ENCODE measurements around the gene FHOD1.

FHOD1 gene

DNA sequence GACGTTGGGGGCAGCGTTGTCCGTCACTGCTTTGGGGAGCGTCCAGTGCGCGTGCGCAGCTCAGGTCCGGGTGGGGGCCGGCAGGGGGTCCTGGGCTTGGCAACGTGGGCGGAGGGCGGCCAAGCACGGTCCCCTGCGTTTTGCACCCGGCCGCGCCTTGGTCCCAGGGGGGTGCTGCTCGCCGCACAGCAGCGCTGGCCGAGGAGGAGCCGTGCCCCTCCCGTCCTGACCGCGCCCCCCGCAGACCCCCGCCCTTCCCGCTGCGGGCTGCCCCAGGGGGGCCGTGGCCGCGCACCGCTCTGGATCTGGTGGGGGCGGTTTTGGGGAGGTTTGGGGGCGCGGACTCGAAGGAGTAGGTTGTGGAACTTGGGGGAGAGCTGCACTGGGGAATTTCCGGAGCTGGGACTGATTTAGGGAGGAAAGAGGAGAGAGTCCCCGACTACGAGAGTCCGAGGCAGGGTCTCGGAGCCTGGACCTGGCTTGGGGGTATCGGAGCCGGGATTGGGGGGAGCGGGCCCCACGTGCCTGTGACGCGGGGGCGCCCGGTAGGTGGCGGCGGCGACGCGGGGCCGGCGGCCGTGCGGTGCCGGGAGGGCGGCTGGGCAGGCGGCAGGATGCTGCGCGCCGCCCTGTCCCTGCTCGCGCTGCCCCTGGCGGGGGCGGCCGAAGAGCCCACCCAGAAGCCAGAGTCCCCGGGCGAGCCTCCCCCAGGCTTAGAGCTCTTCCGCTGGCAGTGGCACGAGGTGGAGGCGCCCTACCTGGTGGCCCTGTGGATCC, 1.3 kb upstream of the FHOD1 start, which contains the start of gene SLC9A5:
Gene SLC9A5, plus strand, starts transcription at position 579 of the 777 bp plus-strand sequence. Its CDS starts 36 bp downstream, at position 615.
- DNase-seq: no peak

DNA sequence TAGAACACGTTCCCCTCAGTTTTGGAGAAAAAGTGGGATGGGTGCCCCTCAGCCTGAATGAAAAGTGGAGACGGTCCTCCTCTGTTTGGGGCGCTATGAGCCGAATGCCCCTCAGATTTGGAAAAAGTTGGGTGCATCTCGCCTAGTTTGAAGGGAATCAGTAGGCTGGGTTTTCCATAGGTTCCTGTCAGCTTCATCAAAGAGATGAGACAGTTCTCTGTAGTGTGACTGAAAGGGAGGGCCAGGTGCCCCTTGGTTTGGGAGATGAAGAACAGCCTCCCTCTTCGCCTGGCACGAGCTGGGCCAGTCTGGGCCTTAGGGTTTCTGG, 756 bp upstream of the FHOD1 start:
- no peak for DNase-seq

- no peak for DNase-seq
Measured at GRCh38 chr16:67246756-67247191, 507 bp downstream of the FHOD1 start.

GRCh38 chr16:67246081-67246755, 1.1 kb downstream of the FHOD1 start:
- peak; percentile 34 for DNase-seq

DNA sequence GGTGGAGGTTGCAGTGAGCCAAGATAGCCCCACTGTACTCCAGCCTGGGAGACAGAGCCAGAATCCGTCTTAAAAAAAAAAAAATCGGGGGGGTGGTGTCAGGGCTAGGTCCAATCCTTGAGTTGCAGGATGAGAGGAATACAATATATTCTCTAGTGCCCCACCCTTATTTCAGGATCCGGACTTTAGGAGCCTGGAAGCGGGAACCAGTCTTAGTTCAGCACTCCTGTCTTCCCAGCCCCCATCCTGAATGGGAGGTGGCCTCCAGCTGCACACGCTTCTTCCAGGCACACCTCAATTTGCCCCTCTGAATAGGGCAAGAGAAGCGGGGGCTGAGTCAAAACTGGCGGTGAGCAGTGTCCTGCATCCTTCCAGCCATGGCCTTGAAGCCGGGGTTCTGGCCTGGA, 1.6 kb downstream of the FHOD1 start:
- DNase-seq: no peak

- DNase-seq: no peak
Measured at GRCh38 chr16:67245186-67245585, 2.1 kb downstream of the FHOD1 start.

GRCh38 chr16:67244387-67245185, 2.7 kb downstream of the FHOD1 start:
- peak; percentile 65 for DNase-seq

DNA sequence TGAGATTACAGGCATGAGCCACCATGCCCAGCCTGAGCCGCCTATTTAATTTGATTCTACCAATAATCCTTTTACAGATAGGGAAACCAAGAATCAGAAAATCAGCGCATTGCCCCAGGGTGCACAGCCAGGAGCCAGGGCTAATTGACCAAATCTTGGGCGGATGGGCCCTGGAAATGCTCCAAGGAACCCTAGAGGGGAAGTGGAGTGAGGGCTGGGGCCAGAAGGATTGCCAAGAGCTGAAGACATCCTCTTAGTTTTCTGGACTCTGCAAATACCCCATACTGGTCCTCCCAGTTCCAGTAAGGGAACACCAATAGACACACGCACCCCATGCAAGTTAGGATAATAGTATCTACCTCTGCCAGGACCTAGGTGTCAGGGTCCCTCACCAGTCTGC, 3.8 kb downstream of the FHOD1 start:
- no peak for DNase-seq

DNA sequence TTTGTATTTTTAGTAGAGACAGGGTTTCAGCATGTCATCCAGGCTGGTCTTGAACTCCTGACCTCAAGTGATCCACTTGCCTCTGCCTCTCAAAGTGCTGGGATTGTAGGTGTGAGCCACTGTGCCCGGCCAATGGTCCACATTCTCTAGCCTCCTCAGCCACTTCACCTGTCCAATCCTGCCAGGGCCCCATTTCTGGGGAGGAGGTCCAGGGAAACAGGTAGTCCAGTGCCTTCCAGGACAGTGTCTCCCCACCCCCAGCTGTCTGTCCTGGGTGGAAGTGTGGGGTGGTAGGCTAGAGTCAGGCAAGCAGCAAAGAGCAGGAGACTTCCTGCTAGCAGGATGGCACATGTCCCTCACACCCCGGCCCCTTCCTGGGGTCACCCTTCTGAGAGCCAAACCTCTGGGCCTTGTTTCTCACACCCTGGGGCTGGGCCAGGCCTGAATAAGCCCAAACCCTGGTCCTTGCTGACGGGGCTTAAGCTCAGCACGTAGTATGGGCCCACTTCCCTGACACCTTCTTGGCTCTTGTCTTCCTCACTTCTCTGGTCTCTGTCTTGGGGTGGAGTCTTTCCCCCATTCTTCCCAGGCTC, 5.0 kb downstream of the FHOD1 start:
- no peak for DNase-seq

GRCh38 chr16:67241008-67241900, 6.0 kb downstream of the FHOD1 start:
- DNase-seq: no peak

DNA sequence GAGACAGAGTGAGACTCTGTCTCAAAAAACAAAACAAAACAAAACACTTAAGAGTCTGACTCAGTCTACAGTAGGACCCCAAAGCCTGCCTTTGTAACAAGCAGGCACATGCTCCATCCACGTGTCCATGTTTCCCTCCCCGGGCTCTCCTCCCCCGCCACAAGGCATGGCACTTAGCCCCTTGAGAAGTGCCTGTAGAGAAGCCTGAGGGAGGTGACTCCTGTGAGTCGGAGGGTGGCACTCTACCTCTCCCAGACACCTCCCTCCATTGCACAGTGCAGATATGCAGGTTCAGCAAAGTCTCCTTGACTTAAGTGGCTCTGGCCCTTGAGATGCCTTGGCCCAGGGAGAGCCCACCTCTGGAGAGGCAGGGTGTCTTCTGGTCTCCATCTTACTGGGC, 6.8 kb downstream of the FHOD1 start:
- DNase-seq: no peak

GRCh38 chr16:67238806-67239470, 8.3 kb downstream of the FHOD1 start:
- DNase-seq: no peak

DNA sequence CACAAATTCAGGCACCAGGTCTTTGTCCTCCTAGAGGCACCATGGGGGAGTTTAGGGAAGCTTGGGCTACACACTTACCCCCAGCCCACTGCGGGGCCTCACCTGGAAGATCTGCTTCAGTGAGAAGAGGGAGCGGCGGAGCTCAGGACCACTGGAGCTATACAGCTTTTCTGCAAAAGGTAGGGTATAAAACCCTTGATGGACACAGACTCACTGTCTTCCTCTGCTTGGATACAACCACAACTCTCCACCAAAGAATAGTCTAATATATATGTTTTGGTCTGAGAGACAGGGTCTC, 9.1 kb downstream of the FHOD1 start:
- DNase-seq: no peak

DNA sequence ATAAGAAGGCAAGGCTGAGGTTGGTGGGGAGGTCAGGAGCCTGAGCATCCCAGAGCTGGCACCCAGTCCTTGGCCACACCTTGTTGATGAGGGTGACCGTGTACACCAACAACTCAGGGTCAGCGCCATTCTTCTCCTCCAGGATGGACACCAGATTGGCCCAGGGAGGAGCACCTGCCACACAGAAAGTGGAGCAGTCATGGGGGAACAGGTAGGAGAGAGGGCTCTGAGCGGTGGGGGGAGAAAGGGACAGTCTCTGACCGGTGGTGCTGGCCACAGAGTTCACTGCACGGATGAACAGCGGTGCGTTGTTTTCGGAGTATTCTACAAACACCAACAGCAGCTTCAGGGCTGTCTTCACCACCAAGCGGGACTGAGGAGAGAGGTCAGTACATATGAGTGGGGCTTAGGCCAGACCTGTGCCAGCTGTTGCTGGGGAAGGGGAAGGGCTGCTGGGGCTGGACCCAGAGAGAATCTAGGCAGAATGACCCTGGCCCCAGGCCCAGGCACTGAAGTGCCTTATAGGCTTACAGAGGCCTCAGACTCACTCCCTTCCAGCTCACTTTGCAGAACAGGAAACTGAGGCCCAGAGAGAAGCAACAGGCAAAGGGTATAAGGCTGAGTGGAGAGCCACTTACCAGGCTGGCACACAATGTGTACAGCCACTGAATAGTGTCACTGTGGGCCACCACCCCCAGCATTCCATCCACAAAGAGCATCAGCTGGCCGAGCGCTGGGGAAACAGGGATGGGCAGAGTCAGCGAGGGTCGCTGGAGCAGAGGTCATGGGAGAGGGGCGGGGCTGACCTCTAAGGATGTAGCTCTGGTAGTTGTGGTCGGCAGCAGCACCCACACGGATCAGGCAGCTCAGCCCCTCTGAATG, 9.6 kb downstream of the FHOD1 start:
- no peak for DNase-seq

DNA sequence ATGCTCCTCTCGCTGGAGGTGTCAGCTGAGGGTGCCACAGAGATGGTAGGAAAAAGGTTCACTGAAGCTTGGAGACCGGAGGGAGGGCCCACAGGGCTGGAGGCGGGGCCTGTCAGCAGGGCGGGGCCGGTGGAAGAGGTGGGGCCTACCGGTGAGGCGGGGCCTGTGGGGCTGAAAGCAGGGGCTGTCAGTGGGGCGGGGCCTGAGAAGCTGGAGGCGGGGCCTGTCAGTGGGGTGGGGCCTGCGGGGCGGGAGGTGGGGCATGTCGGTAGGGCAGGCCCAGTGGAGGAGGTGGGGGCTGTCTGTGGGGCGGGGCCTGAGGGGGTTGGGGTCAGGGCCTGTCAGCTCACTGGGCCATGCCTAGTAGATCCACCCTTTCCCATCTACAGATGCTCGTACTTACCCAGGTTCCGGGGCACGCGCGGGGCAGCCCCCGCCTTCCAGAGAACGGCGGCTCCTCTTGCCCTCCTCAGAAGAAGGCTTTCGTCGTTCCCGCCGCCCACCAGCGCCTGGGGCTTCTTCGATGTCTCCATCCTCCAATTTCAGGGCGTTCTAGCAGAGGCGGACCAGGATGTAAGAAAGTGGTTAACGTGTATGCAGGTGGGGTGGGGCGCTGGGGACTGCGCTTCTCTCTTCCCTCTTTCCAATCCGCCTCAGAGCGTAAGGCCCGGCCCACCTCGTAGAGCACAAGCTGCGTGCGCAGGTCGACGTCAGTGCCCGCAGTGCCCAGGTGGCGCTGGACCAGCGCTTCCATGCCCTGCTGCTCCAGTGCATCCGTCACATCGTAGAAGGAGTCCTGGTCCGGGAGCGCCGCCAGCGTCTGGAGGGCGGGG, 10.5 kb downstream of the FHOD1 start:
- peak; percentile 73 for DNase-seq

GRCh38 chr16:67235816-67236562, 11.3 kb downstream of the FHOD1 start:
- DNase-seq: peak; percentile 66

DNA sequence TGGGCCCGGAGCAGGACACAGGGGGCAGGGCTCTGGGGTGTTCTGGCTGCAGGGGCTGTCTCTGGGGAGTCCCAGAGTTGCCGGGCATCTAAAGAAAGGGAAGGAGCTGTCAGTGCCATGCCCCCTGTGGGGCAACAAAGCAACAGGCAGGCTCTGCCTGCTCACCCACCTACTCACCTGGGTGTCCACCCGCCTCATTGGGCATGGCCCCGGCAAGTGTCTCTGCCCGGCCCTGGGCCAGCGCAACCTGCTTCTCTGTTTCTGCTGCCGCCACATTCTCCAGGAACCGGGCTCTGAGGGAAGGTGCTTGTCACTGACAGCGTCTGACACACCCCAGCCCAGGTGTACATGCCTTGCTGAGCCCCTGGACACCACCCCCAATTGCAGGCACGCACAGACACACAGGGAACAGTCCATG, 13.1 kb downstream of the FHOD1 start:
- DNase-seq: no peak

GRCh38 chr16:67233596-67233995, 13.7 kb downstream of the FHOD1 start:
- no peak for DNase-seq

Data from activated effector memory CD4-positive, alpha-beta T cell treated with Interleukin-2 at 50 U/mL for 16 hours (primary cell).